ENCODE data around the gene AACS. TPM values are rescaled to one million over a fixed set of nuclear protein-coding genes. Genes with fewer than 3 reads are reported as not detected.

The AACS gene
- total RNA-seq, 1 donor from 2014 or later = 77.6 TPM

DNA sequence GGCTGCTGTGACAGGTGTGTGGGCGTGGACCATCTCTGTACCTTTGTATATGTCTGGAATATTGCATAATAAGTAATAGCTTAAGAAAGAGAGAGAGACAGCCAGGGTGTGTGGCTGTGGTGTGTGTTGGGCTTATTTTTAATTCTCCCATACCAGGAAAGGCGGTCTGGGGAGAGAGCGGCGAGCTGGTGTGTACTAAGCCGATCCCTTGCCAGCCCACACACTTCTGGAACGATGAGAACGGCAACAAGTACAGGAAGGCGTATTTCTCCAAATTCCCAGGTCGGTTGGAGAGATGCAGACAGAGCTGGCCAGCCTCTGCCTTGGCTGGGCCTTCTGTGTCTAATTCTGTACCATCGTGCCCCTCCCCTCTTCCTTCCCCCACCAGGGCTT, 63.9 kb downstream of the AACS start:
- no peak overlapping the region for H3K4me3 Mint-ChIP-seq (ENCODE audit: unreplicated experiment)
- no peak for TF ChIP-seq CTCF (IDR thresholded peaks at IDR 0.05; ENCODE audit: unreplicated experiment)
- H3K36me3 Mint-ChIP-seq (ENCODE audit: low read depth, unreplicated experiment) = peaks cover 57% of the 10 kb centered on the region
- peaks cover 13% of the 10 kb centered on the region for H3K27me3 Mint-ChIP-seq (ENCODE audit: unreplicated experiment)
- no peak for DNase-seq (ENCODE audit: low spot score)
- no peaks in the 10 kb centered on the region for H3K4me1 Mint-ChIP-seq (ENCODE audit: unreplicated experiment)
- no peaks in the 10 kb centered on the region for H3K9me3 Mint-ChIP-seq (ENCODE audit: unreplicated experiment)
- H3K27ac Mint-ChIP-seq (ENCODE audit: unreplicated experiment) = no peak overlapping the region

GRCh38 chr12:125129591-125130255, 64.5 kb downstream of the AACS start:
- no peaks in the 10 kb centered on the region for H3K9me3 Mint-ChIP-seq (ENCODE audit: unreplicated experiment)
- peaks cover 16% of the 10 kb centered on the region for H3K27me3 Mint-ChIP-seq (ENCODE audit: unreplicated experiment)
- no peak overlapping the region for H3K4me3 Mint-ChIP-seq (ENCODE audit: unreplicated experiment)
- H3K4me1 Mint-ChIP-seq (ENCODE audit: unreplicated experiment) = no peaks in the 10 kb centered on the region
- TF ChIP-seq CTCF (IDR thresholded peaks at IDR 0.05; ENCODE audit: unreplicated experiment) = no peak
- DNase-seq (ENCODE audit: low spot score) = no peak
- H3K36me3 Mint-ChIP-seq (ENCODE audit: low read depth, unreplicated experiment) = peaks cover 58% of the 10 kb centered on the region
- no peak overlapping the region for H3K27ac Mint-ChIP-seq (ENCODE audit: unreplicated experiment)

DNA sequence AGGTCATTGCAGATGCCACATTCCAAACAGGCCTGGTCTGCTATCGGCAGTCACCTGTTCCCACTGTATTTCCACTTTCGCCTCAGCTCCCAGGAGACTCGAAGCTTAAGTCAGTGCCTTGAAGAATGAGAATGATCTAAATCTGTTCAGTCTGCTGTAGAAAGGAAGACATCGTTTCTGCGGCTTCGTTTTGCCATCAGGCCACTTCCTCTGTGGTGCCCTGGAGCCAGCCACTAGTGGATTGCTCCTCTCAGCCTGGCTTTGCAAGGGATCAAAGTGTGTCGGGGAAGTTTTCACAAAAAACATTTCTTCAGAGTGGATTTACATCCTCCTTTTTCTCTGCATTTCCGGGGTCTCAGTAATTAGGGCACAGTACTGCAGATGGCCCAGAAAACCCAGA, 66.7 kb downstream of the AACS start:
- Mint-ChIP-seq H3K4me1 (ENCODE audit: unreplicated experiment) (no peaks in the 10 kb centered on the region), H3K36me3 (ENCODE audit: low read depth, unreplicated experiment) (peaks cover 59% of the 10 kb centered on the region), H3K27ac (ENCODE audit: unreplicated experiment) (no peak overlapping the region), H3K27me3 (ENCODE audit: unreplicated experiment) (peaks cover 21% of the 10 kb centered on the region), H3K9me3 (ENCODE audit: unreplicated experiment) (no peaks in the 10 kb centered on the region), H3K4me3 (ENCODE audit: unreplicated experiment) (peak overlapping the region; percentile 57)
- TF ChIP-seq CTCF (IDR thresholded peaks at IDR 0.05; ENCODE audit: unreplicated experiment) = no peak
- DNase-seq (ENCODE audit: low spot score) = no peak

DNA sequence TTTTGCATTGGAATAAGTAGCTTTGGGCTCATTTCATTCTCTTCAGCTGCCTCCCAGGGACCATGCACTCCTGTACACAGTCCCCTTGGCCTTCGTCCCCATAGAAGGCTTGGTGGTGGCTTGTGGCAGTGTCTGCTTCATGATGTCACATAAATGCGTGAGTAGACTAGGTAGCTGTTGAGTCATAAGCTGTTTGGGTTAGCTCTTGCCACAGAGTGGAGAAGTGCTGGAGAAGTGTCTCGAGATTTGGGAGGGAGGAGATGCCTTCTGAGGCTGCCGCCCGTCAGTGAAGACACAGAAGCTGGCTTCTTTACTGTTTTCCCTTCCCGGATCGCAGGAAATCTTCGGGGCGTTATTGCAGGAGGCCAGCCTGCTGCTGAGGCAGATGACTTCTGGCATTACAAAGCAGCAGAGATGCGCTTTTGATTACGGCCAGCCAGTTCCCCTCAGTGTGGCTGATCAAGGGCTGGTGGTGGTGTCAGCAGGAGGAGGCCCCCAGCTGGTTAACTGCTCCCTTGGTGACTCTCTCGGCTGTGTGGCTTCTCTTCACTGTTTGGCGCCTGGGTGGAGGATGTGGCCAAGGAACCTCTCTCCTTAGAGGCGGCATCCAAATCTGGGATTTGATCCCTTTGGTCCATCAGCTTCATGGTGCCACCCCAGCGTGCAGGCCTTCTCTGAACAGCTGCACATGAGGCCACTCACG, 67.6 kb downstream of the AACS start:
- H3K27ac Mint-ChIP-seq (ENCODE audit: unreplicated experiment) = no peak overlapping the region
- H3K4me3 Mint-ChIP-seq (ENCODE audit: unreplicated experiment) = peak overlapping the region; percentile 54
- peaks cover 18% of the 10 kb centered on the region for H3K27me3 Mint-ChIP-seq (ENCODE audit: unreplicated experiment)
- DNase-seq (ENCODE audit: low spot score) = no peak
- no peak for TF ChIP-seq CTCF (IDR thresholded peaks at IDR 0.05; ENCODE audit: unreplicated experiment)
- H3K9me3 Mint-ChIP-seq (ENCODE audit: unreplicated experiment) = no peaks in the 10 kb centered on the region
- H3K4me1 Mint-ChIP-seq (ENCODE audit: unreplicated experiment) = peaks cover 6% of the 10 kb centered on the region
- peaks cover 56% of the 10 kb centered on the region for H3K36me3 Mint-ChIP-seq (ENCODE audit: low read depth, unreplicated experiment)

- H3K4me1 Mint-ChIP-seq (ENCODE audit: unreplicated experiment) = peaks cover 6% of the 10 kb centered on the region
- H3K36me3 Mint-ChIP-seq (ENCODE audit: low read depth, unreplicated experiment) = peaks cover 55% of the 10 kb centered on the region
- H3K27me3 Mint-ChIP-seq (ENCODE audit: unreplicated experiment) = peaks cover 15% of the 10 kb centered on the region
- TF ChIP-seq CTCF (IDR thresholded peaks at IDR 0.05; ENCODE audit: unreplicated experiment) = no peak
- peak overlapping the region; percentile 54 for H3K4me3 Mint-ChIP-seq (ENCODE audit: unreplicated experiment)
- no peak for DNase-seq (ENCODE audit: low spot score)
- H3K9me3 Mint-ChIP-seq (ENCODE audit: unreplicated experiment) = no peaks in the 10 kb centered on the region
- no peak overlapping the region for H3K27ac Mint-ChIP-seq (ENCODE audit: unreplicated experiment)
Observed at GRCh38 chr12:125133616-125134015, 68.4 kb downstream of the AACS start.

Data from endothelial cell (in vitro differentiated cells).